Ovary (tissue), 9 donors: ENCODE data around the gene ZBED2. TPM values are rescaled to one million over a fixed set of nuclear protein-coding genes. Genes with fewer than 3 reads are reported as not detected.

Experiments used
- DNase-seq, 5 donors: peaks; one replicate each; pipeline ENCODE4 v3.0.0-alpha.2; 2019 to 2020
- H3K27ac ChIP-seq, 2 donors: fragments of 200-600 bp; one replicate each; pipeline versions ENCODE4 v1.5.1 to v1.8.0; 2019 to 2022
- H3K27me3 ChIP-seq: fragments of 200-600 bp; one replicate; pipeline ENCODE4 v1.8.0; 2022
- H3K36me3 ChIP-seq: fragments of 200-600 bp; sonication (generic); one replicate; pipeline ENCODE4 v1.5.1; 2019
- H3K4me1 ChIP-seq: one replicate; pipeline ENCODE4 v1.8.1; 2013; ENCODE audit warnings: mild to moderate bottlenecking, moderate library complexity; ENCODE audit not compliant: insufficient read depth
- H3K4me3 ChIP-seq: fragments of 200-600 bp; sonication (generic); one replicate; pipeline ENCODE4 v1.5.1; 2017
- H3K9me3 ChIP-seq, 2 donors: fragments of 200-600 bp in 1 of 2; sonication (generic) in 1 of 2; one replicate each; pipeline versions ENCODE4 v1.5.1 to v1.8.1; 2013 to 2019; ENCODE audit warnings: mild to moderate bottlenecking in 1 of 2, moderate library complexity in 1 of 2
- CTCF ChIP-seq, 3 donors: fragments of 450-650 bp in 2 of 3; fragments of 200-600 bp in 1 of 3; IDR thresholded peaks; one replicate each; pipeline versions ENCODE4 v1.5.1 to v1.8.0; 2016 to 2022; ENCODE audit warnings: antibody characterized with exemption in 3 of 3, mild to moderate bottlenecking in 1 of 3
- EP300 ChIP-seq: sonication (generic); formaldehyde crosslinking; IDR thresholded peaks from one replicate; pipeline ENCODE4 v1.6.1; 2017; ENCODE audit warnings: antibody characterized with exemption
- POLR2A ChIP-seq: fragments of 450-650 bp; IDR thresholded peaks from one replicate; pipeline ENCODE4 v1.6.1; 2017; ENCODE audit warnings: antibody characterized with exemption, mild to moderate bottlenecking, moderate library complexity
- WGBS, 3 donors: extraction: QIAGEN DNeasy Blood & Tissue Kit in 1 of 3; methylation state at CpG; one replicate each; pipeline versions ENCODE4 v1.1.5 to v1.1.7; 2013 to 2017; 5-methylcytosine and 5-hydroxymethylcytosine counted together
- intact Hi-C, 4 donors: fragments of 100-400 bp; cut with DNase I; formaldehyde crosslinking; loops; one replicate each; pipeline versions ENCODE4 v1.11.0 to v1.15.1; 2022 to 2023
- polyA plus RNA-seq, 2 donors: library from polyadenylated mRNA; stranded (reverse); fragments of 200-250 nt in 1 of 2; fragments of 350-450 nt in 1 of 2; fragmentation: Illumina TruSeq in 1 of 2; extraction: RNeasy Lipid Tissue Mini Kit (QIAGEN cat#74804) in 1 of 2; gene quantifications; one replicate each; pipeline ENCODE4 v1.2.3, GENCODE V29; 2013 to 2014
- total RNA-seq, 7 donors: library from RNA; depleted of rRNA in 2 of 7; stranded (reverse); fragments of >200 nt in 2 of 7; fragmentation: NEBNext Ultra II Directional in 3 of 7; extraction: Animal tissue kit (Norgen Biotek cat#: 25700) in 3 of 7; gene quantifications; one replicate each; pipeline versions ENCODE4 v1.1.0 to v1.2.4, GENCODE V29; 2016 to 2023
- donor health status: DM: no; HTN: no; CAD: no; lungs with moderate emphysema.
- donor health status: DM: no; HTN: no; CAD: no.
- donor health status: Bipolar disorder and iron deficiency.
- donor health status: DM: yes; HTN: yes; CAD: no.
- donor health status: DM: no; HTN: no; CAD: no.
- donor health status: DM: yes; HTN: yes; CAD: no.

ZBED2 gene
- total and polyA plus RNA-seq, 9 donors: 0.15 to 6.9 (median 0.87) TPM; not detected in 3

GRCh38 chr3:111617912-111618601 is 22.9 kb upstream of the ZBED2 start:
- no peak for DNase-seq
- TF ChIP-seq CTCF (IDR thresholded peaks at IDR 0.05): no peak
- no peak for TF ChIP-seq POLR2A
- no peak for TF ChIP-seq EP300
- H3K36me3 ChIP-seq: no peaks in the 10 kb centered on the region
- no peaks in the 10 kb centered on the region for H3K4me1 ChIP-seq
- no peaks in the 10 kb centered on the region for H3K9me3 ChIP-seq
- intact Hi-C loops: no loop called here
- no peaks in the 10 kb centered on the region for H3K27me3 ChIP-seq
- WGBS, 3 donors: 92 to 93% (median 93%) methylated on average over 5 of the region's 5 CpGs
- H3K27ac ChIP-seq: no peak overlapping the region
- H3K4me3 ChIP-seq: no peak overlapping the region

GRCh38 chr3:111617406-111617805 is 22.3 kb upstream of the ZBED2 start:
- TF ChIP-seq CTCF (IDR thresholded peaks at IDR 0.05): no peak
- TF ChIP-seq EP300: no peak
- TF ChIP-seq POLR2A: no peak
- DNase-seq: no peak
- Histone ChIP-seq H3K36me3 (no peaks in the 10 kb centered on the region), H3K27me3 (no peaks in the 10 kb centered on the region), H3K9me3 (no peaks in the 10 kb centered on the region), H3K4me1 (no peaks in the 10 kb centered on the region), H3K27ac (no peak overlapping the region), H3K4me3 (no peak overlapping the region)
- 92 to 95% (median 93%) methylated on average over 3 of the region's 3 CpGs for WGBS, 3 donors
- intact Hi-C loops: no loop called here

GRCh38 chr3:111616417-111617105 is 21.4 kb upstream of the ZBED2 start:
- no peak overlapping the region for H3K27ac ChIP-seq
- TF ChIP-seq POLR2A: no peak
- no peaks in the 10 kb centered on the region for H3K4me1 ChIP-seq
- no peaks in the 10 kb centered on the region for H3K27me3 ChIP-seq
- intact Hi-C loops: no loop called here
- H3K4me3 ChIP-seq: no peak overlapping the region
- H3K9me3 ChIP-seq: no peaks in the 10 kb centered on the region
- DNase-seq: no peak
- 90 to 91% (median 91%) methylated on average over 6 of the region's 6 CpGs for WGBS, 3 donors
- H3K36me3 ChIP-seq: no peaks in the 10 kb centered on the region

GRCh38 chr3:111615880-111616279 is 20.7 kb upstream of the ZBED2 start:
- 74 to 82% (median 78%) methylated on average over 3 of the region's 3 CpGs for WGBS, 3 donors
- DNase-seq: no peak
- H3K36me3 ChIP-seq: no peaks in the 10 kb centered on the region
- TF ChIP-seq CTCF (IDR thresholded peaks at IDR 0.05) (no peak), POLR2A (no peak), EP300 (no peak)
- H3K27me3 ChIP-seq: no peaks in the 10 kb centered on the region
- H3K4me1 ChIP-seq: no peaks in the 10 kb centered on the region
- H3K9me3 ChIP-seq: no peaks in the 10 kb centered on the region
- no peak overlapping the region for H3K27ac ChIP-seq
- intact Hi-C loops: no loop called here
- no peak overlapping the region for H3K4me3 ChIP-seq

GRCh38 chr3:111613294-111613693 is 18.1 kb upstream of the ZBED2 start:
- no peak overlapping the region for H3K4me3 ChIP-seq
- H3K36me3 ChIP-seq: no peaks in the 10 kb centered on the region
- 73 to 81% (median 74%) methylated on average over 1 of the region's 1 CpG for WGBS, 3 donors
- no peaks in the 10 kb centered on the region for H3K9me3 ChIP-seq
- no peak for TF ChIP-seq EP300
- TF ChIP-seq CTCF (IDR thresholded peaks at IDR 0.05): no peak
- no peak for TF ChIP-seq POLR2A
- no peak for DNase-seq
- H3K27ac ChIP-seq: no peak overlapping the region
- intact Hi-C loops: no loop called here
- H3K4me1 ChIP-seq: no peaks in the 10 kb centered on the region
- H3K27me3 ChIP-seq: no peaks in the 10 kb centered on the region
